ENCODE results near the gene CASKIN2.

Gene CASKIN2

DNA sequence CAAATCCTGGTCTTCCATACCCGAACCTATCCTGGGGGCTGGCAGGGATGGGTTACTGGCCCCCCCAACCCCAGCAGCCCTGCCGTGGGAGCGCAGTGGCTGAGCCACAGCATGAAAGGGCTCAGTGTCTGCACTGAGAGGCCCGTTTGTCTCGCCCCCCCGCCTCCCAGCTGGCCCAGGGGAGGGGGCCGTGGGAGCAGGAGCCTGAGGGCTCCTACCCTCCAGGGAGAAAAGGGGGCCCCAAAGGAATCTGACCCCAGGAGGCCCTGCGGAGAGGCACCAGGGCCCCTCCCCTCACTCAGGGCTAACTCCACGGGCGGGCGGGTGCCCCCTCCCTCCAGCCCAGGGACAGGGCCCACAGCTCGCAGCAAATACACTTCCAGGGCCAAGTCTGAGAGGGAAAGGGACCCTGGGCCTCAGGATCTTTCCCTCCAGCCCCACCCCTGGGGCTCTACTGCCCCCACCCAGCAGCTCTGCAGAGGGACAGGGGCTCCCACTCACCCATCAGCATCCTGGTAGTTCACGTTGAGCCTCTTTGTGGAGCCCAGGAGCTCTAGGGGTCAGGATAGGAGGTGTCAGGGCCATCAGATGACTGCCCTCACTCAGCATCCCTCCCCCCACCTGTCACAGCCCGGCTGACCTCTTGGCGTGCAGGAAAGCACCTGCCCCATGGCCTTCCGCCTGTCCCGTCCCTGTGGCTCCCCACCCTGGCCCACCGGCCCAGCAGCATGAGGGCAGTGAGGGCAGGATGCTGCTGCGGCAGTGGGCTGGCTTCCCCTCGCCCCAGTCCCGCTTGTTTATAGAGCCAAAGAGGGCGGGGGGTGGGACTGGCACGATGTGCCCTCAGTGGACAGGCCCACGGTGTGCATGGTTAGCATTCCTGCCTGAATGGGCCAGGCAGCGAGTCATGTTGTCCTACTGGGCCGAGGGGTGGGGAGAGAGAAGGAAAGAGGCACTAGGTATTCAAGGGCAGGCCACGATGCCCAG is 7.3 kb downstream of the CASKIN2 start:
- H3K4me3 ChIP-seq (ENCODE audit: low read depth, low read length), result no peak overlapping the region
- TF ChIP-seq, protein P1, sequence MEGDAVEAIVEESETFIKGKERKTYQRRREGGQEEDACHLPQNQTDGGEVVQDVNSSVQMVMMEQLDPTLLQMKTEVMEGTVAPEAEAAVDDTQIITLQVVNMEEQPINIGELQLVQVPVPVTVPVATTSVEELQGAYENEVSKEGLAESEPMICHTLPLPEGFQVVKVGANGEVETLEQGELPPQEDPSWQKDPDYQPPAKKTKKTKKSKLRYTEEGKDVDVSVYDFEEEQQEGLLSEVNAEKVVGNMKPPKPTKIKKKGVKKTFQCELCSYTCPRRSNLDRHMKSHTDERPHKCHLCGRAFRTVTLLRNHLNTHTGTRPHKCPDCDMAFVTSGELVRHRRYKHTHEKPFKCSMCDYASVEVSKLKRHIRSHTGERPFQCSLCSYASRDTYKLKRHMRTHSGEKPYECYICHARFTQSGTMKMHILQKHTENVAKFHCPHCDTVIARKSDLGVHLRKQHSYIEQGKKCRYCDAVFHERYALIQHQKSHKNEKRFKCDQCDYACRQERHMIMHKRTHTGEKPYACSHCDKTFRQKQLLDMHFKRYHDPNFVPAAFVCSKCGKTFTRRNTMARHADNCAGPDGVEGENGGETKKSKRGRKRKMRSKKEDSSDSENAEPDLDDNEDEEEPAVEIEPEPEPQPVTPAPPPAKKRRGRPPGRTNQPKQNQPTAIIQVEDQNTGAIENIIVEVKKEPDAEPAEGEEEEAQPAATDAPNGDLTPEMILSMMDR (IDR thresholded peaks at IDR 0.05; ENCODE audit: borderline replicate concordance, insufficient read depth, low read depth, low read length), result no peak

DNA sequence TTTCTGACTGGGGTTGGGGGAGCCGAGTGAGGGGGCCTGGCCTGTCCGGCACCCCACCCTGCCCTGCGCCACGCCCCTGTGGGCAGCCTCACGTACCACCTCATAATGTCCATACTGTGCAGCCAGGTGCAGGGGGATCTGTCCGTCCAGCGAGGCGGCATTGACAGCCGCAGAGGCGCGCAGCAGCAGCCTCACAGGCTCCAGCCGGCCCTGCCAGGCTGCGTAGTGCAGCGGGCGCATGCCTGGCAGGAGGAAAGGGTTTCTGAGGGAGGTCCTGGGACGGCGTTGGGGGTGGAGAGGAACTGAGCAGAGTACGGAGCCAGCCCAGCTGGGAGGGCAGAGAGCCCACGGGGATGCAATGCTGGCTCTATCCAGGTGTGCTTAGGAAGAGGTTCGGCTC is 8.4 kb downstream of the CASKIN2 start:
- TF ChIP-seq, protein P1 (IDR thresholded peaks at IDR 0.05; ENCODE audit: borderline replicate concordance, insufficient read depth, low read depth, low read length), result no peak
- no peak overlapping the region for H3K4me3 ChIP-seq (ENCODE audit: low read depth, low read length)

DNA sequence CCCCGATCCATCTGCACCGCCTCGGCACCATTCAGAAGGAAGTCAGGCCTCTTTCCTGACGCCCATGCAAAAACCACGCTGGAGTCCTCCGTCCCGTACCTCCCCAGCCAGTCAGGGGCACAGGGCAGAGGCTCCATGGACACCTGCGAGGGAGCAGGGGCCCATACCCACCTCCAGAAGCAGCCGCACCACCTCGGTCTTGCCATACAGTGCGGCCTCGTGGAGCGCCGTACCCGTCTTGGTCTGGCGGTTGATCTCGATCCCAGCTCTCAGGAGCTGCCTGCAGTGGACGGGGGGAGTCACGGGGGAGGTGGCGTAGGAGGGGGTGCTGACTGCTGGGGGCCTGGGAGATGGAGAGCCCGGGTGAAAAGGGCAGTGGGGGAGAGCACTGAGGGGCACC is 9.2 kb downstream of the CASKIN2 start:
- TF ChIP-seq, protein P1 (IDR thresholded peaks at IDR 0.05; ENCODE audit: borderline replicate concordance, insufficient read depth, low read depth, low read length), result no peak
- H3K4me3 ChIP-seq (ENCODE audit: low read depth, low read length), result no peak overlapping the region

DNA sequence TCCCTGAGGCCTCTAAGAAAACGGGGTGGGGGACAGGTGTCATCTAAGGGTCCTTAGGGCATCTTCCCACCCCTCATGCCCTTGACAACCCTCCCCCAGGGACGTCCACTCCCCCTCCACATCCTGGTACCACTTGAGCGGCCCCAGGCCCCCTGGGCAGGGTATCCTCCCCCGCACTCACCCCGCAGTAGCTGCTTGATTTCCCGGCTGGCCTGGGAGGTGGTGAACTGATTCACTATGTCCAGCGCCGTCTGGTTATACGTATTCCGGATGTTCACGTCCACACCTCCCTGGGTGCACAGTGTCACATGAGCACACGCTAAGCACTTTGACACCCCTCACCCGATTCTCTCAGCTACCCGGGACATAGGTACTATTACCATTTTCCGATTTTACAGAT is 9.7 kb downstream of the CASKIN2 start:
- no peak overlapping the region for H3K4me3 ChIP-seq (ENCODE audit: low read depth, low read length)
- TF ChIP-seq, protein P1 (IDR thresholded peaks at IDR 0.05; ENCODE audit: borderline replicate concordance, insufficient read depth, low read depth, low read length), result no peak

DNA sequence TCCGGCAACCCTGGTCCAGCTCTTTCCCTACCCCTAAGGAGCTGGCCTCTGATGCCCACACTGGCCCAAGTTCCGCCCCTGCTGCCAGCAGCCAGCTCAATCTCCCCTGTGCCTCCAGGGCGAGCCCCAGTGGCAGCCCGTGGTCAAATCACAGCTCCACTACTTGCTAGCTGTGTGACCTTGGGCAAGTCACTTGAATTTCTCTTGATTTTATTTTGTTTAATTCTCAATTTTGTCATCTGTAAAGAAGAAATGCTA is 10.3 kb downstream of the CASKIN2 start:
- no peak overlapping the region for H3K4me3 ChIP-seq (ENCODE audit: low read depth, low read length)
- TF ChIP-seq, protein P1 (IDR thresholded peaks at IDR 0.05; ENCODE audit: borderline replicate concordance, insufficient read depth, low read depth, low read length), result no peak

DNA sequence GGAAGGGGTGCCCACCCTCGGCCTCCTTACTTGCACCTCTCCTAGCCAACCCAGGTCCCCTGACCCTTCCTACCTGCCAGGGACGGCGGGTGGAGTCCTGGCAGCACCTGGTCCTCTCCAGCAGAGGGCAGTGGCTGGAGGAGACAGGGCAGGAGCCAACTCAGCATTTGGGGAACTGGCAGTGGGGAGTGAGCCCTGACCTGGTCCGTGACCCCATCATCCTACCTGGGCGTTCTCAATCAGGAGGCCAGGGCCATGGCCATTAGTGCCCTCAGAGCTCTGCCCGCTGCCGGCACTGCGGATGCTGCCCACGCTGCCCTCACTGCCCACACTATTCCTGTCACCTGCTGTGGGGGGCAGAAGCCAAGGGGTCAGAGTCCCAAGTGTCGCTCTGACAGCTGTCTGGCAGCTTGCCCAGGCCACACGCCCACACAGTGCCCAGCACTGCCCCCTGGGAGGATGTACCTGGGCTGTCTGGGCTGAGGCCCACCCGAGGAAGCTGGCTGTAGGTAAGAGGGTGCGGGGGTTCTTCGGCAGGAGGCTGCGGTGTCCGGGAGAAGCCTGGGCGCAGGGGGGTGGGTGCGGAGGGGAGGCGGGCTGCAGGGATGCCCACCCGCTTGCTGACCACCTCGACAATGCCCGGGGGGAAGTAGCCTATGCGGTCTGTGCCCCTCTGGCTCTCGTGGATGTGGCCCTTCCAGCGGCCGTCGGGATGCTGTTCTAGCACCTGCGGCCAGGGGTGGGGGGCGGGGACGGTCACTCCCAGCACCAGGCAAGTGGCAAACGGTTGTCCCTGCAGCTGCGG is 10.8 kb downstream of the CASKIN2 start:
- TF ChIP-seq, protein P1 (IDR thresholded peaks at IDR 0.05; ENCODE audit: borderline replicate concordance, insufficient read depth, low read depth, low read length), result peak; percentile 84
- no peak overlapping the region for H3K4me3 ChIP-seq (ENCODE audit: low read depth, low read length)

Data from GM12875 (cell line).